Stimulated activated CD8-positive, alpha-beta memory T cell treated with anti-CD3 and anti-CD28 coated beads, Interleukin-4, amount 100 ng/mL, for 24 hours (primary cell): ENCODE data around the gene DLX1.
"Not testable (repeated sequence)": the region's sequence is repeated elsewhere in the genome, so short reads cannot be mapped to it uniquely, and the experiment has no call there.

Experiments
- DNase-seq: peaks from one replicate; pipeline ENCODE4 v3.0.0-alpha.2; 2020; ENCODE audit warnings: low read depth

DLX1 gene

DNA sequence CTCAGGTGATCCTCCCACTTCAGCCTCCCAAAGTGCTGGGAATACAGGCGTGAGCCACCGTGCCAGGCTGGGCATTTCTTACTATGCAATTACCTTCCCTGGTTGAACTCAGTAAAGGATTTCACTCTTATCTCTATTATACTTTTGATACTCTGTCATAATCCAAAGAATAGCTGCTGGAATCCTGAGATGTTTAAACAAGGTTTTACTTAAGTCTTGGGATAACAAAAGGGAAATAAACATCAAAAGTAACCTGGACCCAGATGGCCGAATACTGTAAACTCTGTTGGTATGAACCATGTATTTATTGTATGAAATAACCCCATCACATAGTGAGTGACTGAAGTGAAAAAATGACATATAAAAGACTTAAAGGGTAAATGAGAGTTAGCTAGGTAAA is 29.3 kb downstream of the DLX1 start:
- no peak for DNase-seq

DNA sequence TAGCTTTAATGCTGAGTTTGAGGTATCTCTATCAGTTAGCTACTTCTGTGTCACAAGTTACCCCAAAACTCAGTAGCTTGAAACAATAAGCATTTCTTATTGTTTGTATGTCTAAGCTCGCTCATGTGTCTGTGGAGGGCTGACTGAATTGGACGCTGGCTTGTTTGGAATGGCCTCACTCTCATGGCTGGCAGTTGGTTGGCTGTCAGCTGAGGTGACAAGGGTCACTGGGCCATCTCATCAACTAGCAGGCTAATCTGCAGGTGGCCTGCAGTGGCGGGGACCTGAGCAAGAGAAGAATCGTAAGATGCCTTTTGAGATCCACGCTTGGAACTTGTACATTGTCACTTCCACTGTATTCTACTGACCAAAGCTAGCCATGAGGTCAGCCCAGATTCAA is 30.8 kb downstream of the DLX1 start:
- no peak for DNase-seq

DNA sequence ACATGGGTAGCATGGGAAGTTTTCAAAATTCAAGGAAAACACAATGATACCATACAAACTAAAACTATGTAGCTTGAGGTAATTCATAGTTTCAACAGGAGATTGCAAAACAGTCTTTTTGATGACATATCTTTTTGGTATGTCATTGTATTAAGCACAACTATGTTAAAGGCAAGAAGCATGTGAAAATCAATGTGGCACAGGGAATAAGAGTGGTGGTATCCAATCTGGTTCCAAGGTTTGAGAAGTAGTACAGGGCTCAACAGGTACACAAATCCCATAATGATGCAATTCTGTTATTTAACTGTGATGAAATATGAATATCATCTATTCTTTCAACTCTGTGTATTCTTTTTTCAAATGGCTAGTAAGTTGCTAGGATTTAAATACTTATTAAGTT is 33.8 kb downstream of the DLX1 start:
- no peak for DNase-seq

DNA sequence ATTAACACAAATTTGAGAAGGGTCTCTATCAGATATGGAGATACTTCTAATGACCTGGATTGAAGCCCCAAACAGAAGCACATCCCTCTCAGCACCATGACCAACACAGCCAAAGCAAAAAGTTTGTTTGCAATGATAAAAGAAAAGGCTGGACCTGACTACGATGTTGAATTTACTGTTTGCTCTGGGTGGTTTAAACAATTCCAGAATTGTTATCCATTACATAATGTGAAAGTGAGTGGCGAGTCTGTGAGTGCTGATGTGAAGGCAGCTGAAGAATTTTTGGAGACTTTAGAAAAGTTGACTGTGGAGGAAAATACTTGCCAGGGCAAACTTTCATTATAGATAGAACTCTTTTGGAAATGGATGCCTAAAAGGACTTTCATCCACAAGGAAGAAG is 34.8 kb downstream of the DLX1 start:
- no peak for DNase-seq

DNA sequence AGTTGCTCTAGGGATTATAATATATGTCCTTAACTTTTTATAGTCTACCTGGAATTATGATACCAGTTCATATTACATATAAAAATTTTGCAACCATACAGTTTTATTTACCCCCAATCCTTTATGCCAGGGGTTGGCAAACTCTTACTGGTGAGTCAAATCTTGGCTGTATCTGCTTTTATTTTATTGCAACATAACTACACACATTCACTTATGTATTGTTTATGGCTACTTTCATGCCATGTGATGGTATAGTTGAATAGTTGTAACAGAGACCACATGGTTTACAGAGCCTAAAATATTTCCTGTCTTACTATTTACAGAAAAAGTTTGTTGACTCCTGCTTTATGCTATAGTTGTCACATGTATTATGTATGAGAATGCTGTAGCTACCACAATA is 43.2 kb downstream of the DLX1 start:
- no peak for DNase-seq

DNA sequence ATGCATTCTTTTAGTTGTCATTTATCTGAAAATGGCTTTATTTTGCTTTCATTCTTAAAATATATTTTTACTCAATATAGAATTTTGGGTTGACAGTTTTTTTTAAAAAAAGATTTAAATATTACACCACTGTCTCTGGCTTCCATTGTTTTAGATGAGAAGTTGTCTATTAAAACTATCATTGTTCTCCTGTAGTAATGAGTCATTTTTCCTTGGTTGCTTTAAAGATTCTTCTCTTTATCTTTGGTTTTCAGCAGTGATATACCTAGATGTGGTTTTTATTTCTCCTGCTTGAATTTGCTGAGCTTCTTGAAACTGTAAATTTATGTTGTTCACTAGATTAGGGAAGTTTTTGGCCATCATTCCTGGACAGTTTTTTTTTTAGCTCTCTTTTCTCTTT is 44.1 kb downstream of the DLX1 start:
- DNase-seq = no peak

DNA sequence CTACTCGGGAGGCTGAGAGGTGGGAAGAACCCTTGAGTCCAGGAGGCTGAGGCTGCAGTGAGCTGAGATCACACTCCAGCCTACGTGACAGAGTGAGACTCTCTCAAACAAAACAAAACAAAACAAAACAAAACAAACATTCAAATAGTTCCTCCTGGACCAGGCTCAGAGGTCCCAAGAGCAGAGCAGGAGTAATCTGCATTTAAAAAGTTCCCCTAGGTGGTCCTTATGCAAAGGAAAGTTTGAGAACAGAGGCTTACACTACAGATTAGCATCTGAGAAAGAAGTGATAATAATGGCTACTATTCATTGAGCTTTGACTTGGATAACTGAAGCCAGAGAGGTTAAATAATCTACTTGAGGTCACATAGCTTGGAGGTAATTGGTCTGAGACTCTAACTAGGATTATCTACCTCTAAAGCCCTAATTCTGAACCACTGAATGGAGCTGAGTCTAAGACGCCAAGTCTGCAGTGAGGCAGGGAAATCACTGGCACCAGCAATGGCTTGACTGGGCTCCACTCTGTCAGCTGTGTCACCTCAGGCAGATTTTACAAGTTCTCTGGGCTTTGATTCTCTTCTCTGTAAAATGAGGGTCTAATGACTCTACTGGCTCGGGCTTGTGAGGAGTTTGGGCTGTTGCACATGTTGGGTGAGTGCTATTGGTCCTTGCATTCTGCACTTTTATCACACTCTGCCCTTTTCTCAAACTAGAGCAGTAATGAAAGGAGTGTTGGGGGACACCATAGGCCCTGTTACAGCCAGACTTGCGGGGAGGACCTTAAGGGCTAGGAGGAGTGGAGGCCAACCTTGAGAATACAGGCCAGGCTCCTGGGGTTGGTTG is 46.6 kb downstream of the DLX1 start:
- DNase-seq = no peak

DNA sequence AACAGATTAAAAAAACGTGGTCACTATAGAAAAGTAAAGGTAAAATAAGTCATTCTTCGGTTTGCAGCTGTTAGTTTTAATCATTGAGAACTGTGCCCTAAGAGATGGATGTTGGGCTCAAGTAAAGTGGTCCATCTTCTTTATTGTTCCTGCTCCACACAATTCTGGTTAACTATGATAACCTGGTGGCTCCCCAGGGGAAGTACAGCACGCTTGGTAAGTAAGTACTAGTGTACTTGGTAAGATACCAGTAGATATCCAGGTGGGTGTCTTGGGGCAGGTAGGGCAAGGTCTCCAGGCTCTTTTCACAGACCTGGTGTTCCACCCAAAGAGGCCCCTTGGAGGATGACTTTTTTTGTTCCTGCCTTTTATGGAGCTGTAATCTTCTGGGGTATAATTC is 49.0 kb downstream of the DLX1 start:
- DNase-seq = no peak

DNA sequence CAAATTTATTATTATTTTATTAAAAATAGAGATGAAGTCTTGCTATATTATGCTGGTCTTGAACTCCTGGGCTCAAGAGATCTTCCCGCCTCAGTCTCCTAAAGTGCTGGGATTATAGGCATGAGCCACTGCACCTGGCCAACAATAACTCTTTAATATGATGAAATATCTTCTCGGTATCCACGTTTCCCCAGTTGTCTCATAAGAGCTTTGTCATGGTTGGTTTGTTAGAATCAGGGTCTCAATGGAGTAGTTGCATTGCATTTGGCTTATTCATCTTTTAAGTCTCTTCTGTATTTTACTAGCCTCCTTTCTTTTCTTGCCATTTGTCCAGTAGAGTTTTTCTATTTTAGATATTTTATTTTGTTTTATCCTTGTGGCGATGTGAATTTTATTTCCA is 50.1 kb downstream of the DLX1 start:
- DNase-seq = no peak

DNA sequence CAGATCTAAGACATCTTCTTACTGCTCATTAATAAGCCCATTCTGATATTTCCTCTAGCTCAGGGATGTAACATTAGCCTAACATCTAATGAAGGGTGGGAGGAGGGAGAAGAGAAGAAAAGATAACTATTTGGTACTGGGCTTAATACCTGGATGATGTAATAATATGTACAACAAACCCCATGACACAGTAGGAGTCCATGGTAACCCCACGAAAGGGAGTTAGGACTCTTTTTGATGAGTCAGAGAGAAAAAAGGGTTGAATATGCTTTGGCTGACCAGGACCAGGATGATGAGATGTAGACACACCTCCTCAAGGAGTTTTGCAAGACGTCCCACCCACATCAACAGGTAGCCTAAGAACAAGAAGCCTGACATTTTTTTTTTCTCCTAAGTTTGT is 51.8 kb downstream of the DLX1 start:
- DNase-seq = no peak

DNA sequence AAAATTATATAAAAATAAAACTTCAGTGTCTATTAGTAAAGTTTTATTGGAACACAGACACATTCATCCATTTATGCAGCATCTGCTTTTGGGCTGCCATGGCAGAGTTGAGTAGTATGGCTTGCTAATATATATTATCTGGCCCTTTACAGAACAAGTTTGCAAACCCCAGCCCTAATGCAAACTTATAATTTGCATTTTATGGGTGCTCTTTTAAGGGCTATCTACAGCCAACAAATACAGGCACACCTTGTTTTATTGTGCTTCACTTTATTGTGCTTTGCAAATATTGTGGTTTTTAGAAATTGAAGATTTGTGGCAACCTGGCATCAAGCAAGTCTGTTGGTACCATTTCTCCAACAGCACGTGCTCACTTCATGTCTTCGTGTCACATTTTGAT is 52.6 kb downstream of the DLX1 start:
- DNase-seq = no peak

DNA sequence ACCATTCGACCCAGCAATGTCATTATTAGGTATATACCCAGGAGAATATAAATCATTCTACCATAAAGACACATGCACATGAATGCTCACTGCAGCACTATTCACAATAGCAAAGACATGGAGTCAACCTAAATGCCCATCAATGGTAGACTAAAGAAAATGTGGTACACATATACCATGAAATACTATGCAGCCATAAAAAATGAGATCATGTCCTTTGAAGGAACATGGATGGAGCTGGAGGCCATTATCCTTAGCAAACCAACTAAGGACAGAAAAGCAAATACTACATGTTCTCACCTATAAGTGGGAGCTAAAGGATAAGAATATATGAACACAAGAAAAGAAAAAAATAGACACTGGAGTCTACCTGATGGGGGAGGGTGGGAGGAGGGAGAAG is 53.4 kb downstream of the DLX1 start:
- not testable (repeated sequence) for DNase-seq
